Astrocyte (in vitro differentiated cells and primary cell): ENCODE results near the gene LIN7B.

Experiments
- CTCF ChIP-seq: IDR thresholded peaks from 2 replicates; pipeline ENCODE4 v1.5.1; 2011; ENCODE audit warnings: low read depth, mild to moderate bottlenecking, inconsistent platforms, low read length, moderate library complexity; ENCODE audit not compliant: insufficient read depth
- EZH2 ChIP-seq: IDR thresholded peaks from 2 replicates; pipeline ENCODE4 v1.6.1; 2012; ENCODE audit warnings: mild to moderate bottlenecking, low read length, inconsistent platforms; ENCODE audit not compliant: insufficient read depth

GRCh38 chr19:49152119-49152550, 38.0 kb downstream of the LIN7B start:
- TF ChIP-seq CTCF = no peak
- no peak for TF ChIP-seq EZH2
